Neural progenitor cell (in vitro differentiated cells): Measurements from ENCODE around the gene NXN. TPM values are rescaled to one million over a fixed set of nuclear protein-coding genes. Genes with fewer than 3 reads are reported as not detected.

ENCODE experiments used
- DNase-seq: peaks from one replicate; pipeline ENCODE4 v3.0.0-alpha.2; 2016; ENCODE audit warnings: low spot score
- H2AFZ ChIP-seq: fragments of 200-600 bp; sonication (generic); replicated peaks from 2 replicates; pipeline ENCODE4 v1.6.1; 2016; ENCODE audit warnings: antibody characterized with exemption
- H3F3A ChIP-seq: fragments of 200-600 bp; sonication (generic); 2 replicates; pipeline ENCODE4 v1.6.1; 2016; ENCODE audit warnings: antibody characterized with exemption, low read depth
- H3K27ac ChIP-seq: fragments of 200-600 bp; sonication (generic); 2 replicates; pipeline ENCODE4 v1.5.1; 2016; ENCODE audit warnings: mild to moderate bottlenecking
- H3K27me3 ChIP-seq: fragments of 200-600 bp; sonication (generic); 2 replicates; pipeline ENCODE4 v1.6.1; 2016; ENCODE audit warnings: mild to moderate bottlenecking, moderate library complexity
- H3K36me3 ChIP-seq: fragments of 200-600 bp; sonication (generic); 2 replicates; pipeline ENCODE4 v1.5.1; 2016
- H3K4me1 ChIP-seq: fragments of 200-600 bp; sonication (generic); 2 replicates; pipeline ENCODE4 v1.6.1; 2016; ENCODE audit warnings: mixed run types
- H3K4me2 ChIP-seq: fragments of 200-600 bp; sonication (generic); 2 replicates; pipeline ENCODE4 v1.6.1; 2016
- H3K4me3 ChIP-seq: fragments of 200-600 bp; sonication (generic); 2 replicates; pipeline ENCODE4 v1.5.1; 2016
- H3K79me2 ChIP-seq: fragments of 200-600 bp; sonication (generic); 2 replicates; pipeline ENCODE4 v1.6.1; 2016; ENCODE audit warnings: low read depth
- H3K9ac ChIP-seq: fragments of 200-600 bp; sonication (generic); 2 replicates; pipeline ENCODE4 v1.6.1; 2016
- H3K9me3 ChIP-seq: fragments of 200-600 bp; sonication (generic); 2 replicates; pipeline ENCODE4 v1.5.1; 2016; ENCODE audit warnings: low read depth
- H4K20me1 ChIP-seq: fragments of 200-600 bp; sonication (generic); 2 replicates; pipeline ENCODE4 v1.6.1; 2016; ENCODE audit warnings: low read depth
- H3K27ac Mint-ChIP-seq: 3 replicates; pipeline ENCODE4 v1.8.0; 2021; ENCODE audit warnings: mixed read lengths
- H3K27me3 Mint-ChIP-seq: 2 replicates; pipeline ENCODE4 v1.8.0; 2022; ENCODE audit warnings: low read depth, mild to moderate bottlenecking, inconsistent platforms, moderate library complexity, mixed read lengths; ENCODE audit not compliant: insufficient read depth
- H3K36me3 Mint-ChIP-seq: 3 replicates; pipeline ENCODE4 v1.8.0; 2021; ENCODE audit warnings: mixed read lengths
- H3K4me1 Mint-ChIP-seq: 3 replicates; pipeline ENCODE4 v1.8.0; 2021; ENCODE audit warnings: mixed read lengths
- H3K4me3 Mint-ChIP-seq: 3 replicates; pipeline ENCODE4 v1.8.0; 2021; ENCODE audit warnings: mild to moderate bottlenecking, moderate library complexity, mixed read lengths
- H3K9me3 Mint-ChIP-seq: 3 replicates; pipeline ENCODE4 v1.8.0; 2020; ENCODE audit warnings: mixed read lengths
- CTCF ChIP-seq: fragments of 200-600 bp; sonication (generic); IDR thresholded peaks from 2 replicates; pipeline ENCODE4 v1.5.1; 2017; ENCODE audit warnings: antibody characterized with exemption, mild to moderate bottlenecking
- EZH2 ChIP-seq: fragments of 200-600 bp; sonication (generic); IDR thresholded peaks from 2 replicates; pipeline ENCODE4 v1.6.1; 2017; ENCODE audit warnings: antibody characterized with exemption, mild to moderate bottlenecking, moderate library complexity
- EZH2phosphoT487 ChIP-seq: fragments of 200-600 bp; sonication (generic); IDR thresholded peaks from 2 replicates; pipeline ENCODE4 v1.6.1; 2017; ENCODE audit warnings: antibody characterized with exemption
- total RNA-seq: library from RNA; depleted of rRNA; stranded (reverse); fragments of >200 nt; gene quantifications from 2 replicates; pipeline ENCODE4 v1.2.3, GENCODE V29; 2015; ENCODE audit warnings: low replicate concordance

Gene NXN
- total RNA-seq, 1 donor from 2014 or later = 35.9 TPM

- peaks cover 30% of the 10 kb centered on the region for H3K4me1 Mint-ChIP-seq
- Histone ChIP-seq H3F3A (peaks cover 7% of the 10 kb centered on the region), H3K4me1 (peaks cover 6% of the 10 kb centered on the region), H3K27me3 (no peaks in the 10 kb centered on the region), H3K9me3 (no peaks in the 10 kb centered on the region), H4K20me1 (no peaks in the 10 kb centered on the region), H3K79me2 (no peaks in the 10 kb centered on the region), H3K9ac (no peak overlapping the region), H3K4me3 (no peak overlapping the region), H3K4me2 (no peak overlapping the region), H3K27ac (no peak overlapping the region), H2AFZ (no peak overlapping the region), H3K36me3 (no peaks in the 10 kb centered on the region)
- H3K27ac Mint-ChIP-seq = no peak overlapping the region
- no peak overlapping the region for H3K4me3 Mint-ChIP-seq
- no peak for DNase-seq
- no peaks in the 10 kb centered on the region for H3K9me3 Mint-ChIP-seq
- H3K27me3 Mint-ChIP-seq = peaks cover 6% of the 10 kb centered on the region
- TF ChIP-seq EZH2phosphoT487 = no peak
- TF ChIP-seq CTCF = no peak
- no peak for TF ChIP-seq EZH2
- H3K36me3 Mint-ChIP-seq = peaks cover 21% of the 10 kb centered on the region
Measured at GRCh38 chr17:797236-797840, 182.2 kb downstream of the NXN start.

- Mint-ChIP-seq H3K36me3 (peaks cover 22% of the 10 kb centered on the region), H3K4me1 (peaks cover 28% of the 10 kb centered on the region), H3K27ac (no peak overlapping the region), H3K27me3 (peaks cover 6% of the 10 kb centered on the region), H3K9me3 (no peaks in the 10 kb centered on the region), H3K4me3 (peak overlapping the region; percentile 48)
- Histone ChIP-seq H2AFZ (no peak overlapping the region), H3K9ac (no peak overlapping the region), H4K20me1 (no peaks in the 10 kb centered on the region), H3K27ac (no peak overlapping the region), H3K79me2 (no peaks in the 10 kb centered on the region), H3K27me3 (no peaks in the 10 kb centered on the region), H3F3A (peaks cover 7% of the 10 kb centered on the region), H3K9me3 (no peaks in the 10 kb centered on the region), H3K4me1 (peaks cover 6% of the 10 kb centered on the region), H3K4me3 (no peak overlapping the region), H3K4me2 (no peak overlapping the region), H3K36me3 (no peaks in the 10 kb centered on the region)
- DNase-seq = no peak
- TF ChIP-seq CTCF = no peak
- TF ChIP-seq EZH2 = no peak
- TF ChIP-seq EZH2phosphoT487 = no peak
Measured at GRCh38 chr17:796609-797008, 183.0 kb downstream of the NXN start.

- Histone ChIP-seq H3K36me3 (no peaks in the 10 kb centered on the region), H2AFZ (no peak overlapping the region), H3K9me3 (no peaks in the 10 kb centered on the region), H3F3A (peaks cover 12% of the 10 kb centered on the region), H3K4me2 (no peak overlapping the region), H3K4me1 (peaks cover 6% of the 10 kb centered on the region), H3K9ac (no peak overlapping the region), H4K20me1 (no peaks in the 10 kb centered on the region), H3K27ac (no peak overlapping the region), H3K79me2 (no peaks in the 10 kb centered on the region), H3K27me3 (no peaks in the 10 kb centered on the region), H3K4me3 (no peak overlapping the region)
- TF ChIP-seq EZH2phosphoT487 = no peak
- no peak for TF ChIP-seq EZH2
- no peak for TF ChIP-seq CTCF
- DNase-seq = no peak
- Mint-ChIP-seq H3K27ac (no peak overlapping the region), H3K4me3 (no peak overlapping the region), H3K27me3 (peaks cover 6% of the 10 kb centered on the region), H3K36me3 (peaks cover 27% of the 10 kb centered on the region), H3K9me3 (no peaks in the 10 kb centered on the region), H3K4me1 (peaks cover 28% of the 10 kb centered on the region)
Measured at GRCh38 chr17:795721-796120, 183.9 kb downstream of the NXN start.
